Ishikawa (cell line): ENCODE data around the gene KHDC4.

Source experiments
- TAF1 ChIP-seq: IDR thresholded peaks from 2 replicates; pipeline ENCODE4 v1.6.1; 2012; ENCODE audit warnings: low read depth, mild to moderate bottlenecking
- YY1 ChIP-seq: IDR thresholded peaks from 2 replicates; pipeline ENCODE4 v1.6.1; 2012; ENCODE audit warnings: low read depth

- TF ChIP-seq YY1 (no peak), TAF1 (no peak)
These were observed 14.4 kb downstream of the KHDC4 start for GRCh38 chr1:155919801-155920200.
